SK-N-MC (cell line): ENCODE measurements around the gene MYT1.

Experiments
- EZH2 ChIP-seq: fragments of 200-600 bp; sonication (generic); IDR thresholded peaks from one replicate; pipeline ENCODE4 v1.6.1; 2017; ENCODE audit warnings: antibody characterized with exemption
- FOXP2 ChIP-seq: optimal IDR thresholded peaks from 2 replicates; pipeline ENCODE3; 2011; ENCODE audit warnings: mild to moderate bottlenecking, moderate library complexity; ENCODE audit not compliant: insufficient read depth; ENCODE audit errors: extremely low read length, control extremely low read depth
- POLR2AphosphoS5 ChIP-seq: IDR thresholded peaks from 2 replicates; pipeline ENCODE4 v1.6.1; 2012; ENCODE audit warnings: mild to moderate bottlenecking, low read depth, low read length, borderline replicate concordance

DNA sequence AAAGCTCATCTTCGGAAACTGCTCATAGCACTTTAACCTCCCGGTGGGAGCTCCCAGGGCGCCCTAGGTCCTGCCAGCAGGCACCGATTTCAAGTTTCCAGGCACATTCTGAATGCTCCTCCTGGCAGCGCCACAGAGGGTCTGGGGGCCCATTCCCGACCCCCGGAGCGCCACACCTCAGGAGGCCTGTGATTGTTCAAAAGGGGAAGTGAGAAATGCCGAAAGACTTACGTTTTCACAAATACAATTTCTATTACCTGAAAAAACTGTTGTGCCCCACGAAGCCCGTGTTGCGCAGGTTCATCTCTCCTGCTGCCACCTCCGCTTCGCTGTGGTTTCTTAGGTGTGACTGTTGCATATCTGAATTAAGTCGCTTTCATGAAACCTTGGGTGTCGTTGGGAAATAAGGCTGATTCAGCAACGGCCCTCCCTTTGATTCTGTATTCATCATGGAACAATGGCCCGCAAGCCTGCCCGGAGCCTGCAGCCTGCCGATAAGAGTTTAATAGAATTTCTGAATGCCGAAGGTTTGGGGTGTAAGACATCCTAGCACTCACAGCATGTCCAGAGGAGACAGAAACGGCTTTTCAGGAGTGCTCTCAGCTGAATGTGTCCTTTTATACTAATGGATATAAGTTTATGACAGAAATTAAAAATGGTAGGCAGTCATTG, 1.9 kb upstream of the MYT1 start:
- no peak for TF ChIP-seq EZH2
- no peak for TF ChIP-seq POLR2AphosphoS5
- TF ChIP-seq FOXP2: no peak
